HepG2 (cell line): Measurements from ENCODE around the gene MVP. TPM values are rescaled to one million over a fixed set of nuclear protein-coding genes. Genes with fewer than 3 reads are reported as not detected.

Experiments
- ATAD3A ChIP-seq: sonication (generic); formaldehyde crosslinking; IDR thresholded peaks from 2 replicates; pipeline ENCODE4 v1.4.0; 2020; ENCODE audit warnings: missing genetic modification reagents
- DDIT3 ChIP-seq: sonication (generic); formaldehyde crosslinking; IDR thresholded peaks from 2 replicates; pipeline ENCODE4 v1.4.0; 2020; ENCODE audit warnings: mild to moderate bottlenecking, missing genetic modification reagents
- FOXJ3 ChIP-seq: sonication (generic); formaldehyde crosslinking; IDR thresholded peaks from 2 replicates; pipeline ENCODE4 v1.4.0; 2020; ENCODE audit warnings: missing genetic modification reagents, mild to moderate bottlenecking, borderline replicate concordance
- FOXP1 ChIP-seq, 2 experiments: fragments of 450-650 bp in 1 of 2; IDR thresholded peaks; 2 replicates each; pipeline ENCODE4 v1.6.1; 2017 to 2018; ENCODE audit warnings: antibody characterized with exemption in 1 of 2
- HMG20B ChIP-seq: conservative IDR thresholded peaks from 2 replicates; pipeline ENCODE4 v1.6.1; 2016; ENCODE audit warnings: missing genetic modification reagents, missing compliant biosample characterization
- KAT8 ChIP-seq: IDR thresholded peaks from 2 replicates; pipeline ENCODE4 v1.6.1; 2016; ENCODE audit warnings: missing genetic modification reagents, missing compliant biosample characterization
- MBNL3 ChIP-seq: fragments of 250-450 bp; sonication (Bioruptor Pico); conservative IDR thresholded peaks from 2 replicates; pipeline ENCODE4 v1.8.0; 2022; ENCODE audit warnings: mild to moderate bottlenecking, inconsistent platforms
- MED8 ChIP-seq: sonication (generic); formaldehyde crosslinking; IDR thresholded peaks from 2 replicates; pipeline ENCODE4 v1.8.1; 2023; ENCODE audit warnings: mild to moderate bottlenecking, missing genetic modification reagents; ENCODE audit not compliant: insufficient replicate concordance
- MEF2D ChIP-seq: sonication (generic); formaldehyde crosslinking; IDR thresholded peaks from 2 replicates; pipeline ENCODE4 v1.5.1; 2020; ENCODE audit warnings: mild to moderate bottlenecking, missing genetic modification reagents
- MEIS2 ChIP-seq: sonication (generic); formaldehyde crosslinking; IDR thresholded peaks from 2 replicates; pipeline ENCODE4 v1.9.0; 2021; ENCODE audit warnings: mild to moderate bottlenecking, missing genetic modification reagents
- NFKB2 ChIP-seq: sonication (generic); formaldehyde crosslinking; IDR thresholded peaks from 2 replicates; pipeline ENCODE4 v1.4.0; 2020; ENCODE audit warnings: missing genetic modification reagents, borderline replicate concordance
- NFRKB ChIP-seq: fragments of 450-650 bp; IDR thresholded peaks from 2 replicates; pipeline ENCODE4 v1.6.1; 2017
- ONECUT2 ChIP-seq: sonication (generic); formaldehyde crosslinking; IDR thresholded peaks from 2 replicates; pipeline ENCODE4 v1.4.0; 2020; ENCODE audit warnings: missing genetic modification reagents
- POGZ ChIP-seq: sonication (generic); formaldehyde crosslinking; IDR thresholded peaks from 2 replicates; pipeline ENCODE4 v1.4.0; 2020; ENCODE audit warnings: mild to moderate bottlenecking, missing genetic modification reagents
- PRPF4 ChIP-seq: fragments of 200-400 bp; formaldehyde crosslinking; IDR thresholded peaks from 2 replicates; pipeline ENCODE4 v1.6.1; 2016; ENCODE audit warnings: low read length, low read depth; ENCODE audit not compliant: poor library complexity, severe bottlenecking
- RNF2 ChIP-seq: fragments of 450-650 bp; conservative IDR thresholded peaks from 2 replicates; pipeline ENCODE4 v1.6.1; 2016; ENCODE audit warnings: low read depth
- SMC3 ChIP-seq: IDR thresholded peaks from 2 replicates; pipeline ENCODE4 v1.6.1; 2011; ENCODE audit warnings: low read length, improper control_type of control experiment
- TAF1 ChIP-seq: sonication (generic); formaldehyde crosslinking; IDR thresholded peaks from 2 replicates; pipeline ENCODE4 v1.4.0; 2020; ENCODE audit warnings: missing genetic modification reagents
- ZBTB20 ChIP-seq: sonication (generic); formaldehyde crosslinking; IDR thresholded peaks from 2 replicates; pipeline ENCODE4 v1.8.1; 2023; ENCODE audit warnings: missing genetic modification reagents, low read depth, mild to moderate bottlenecking, borderline replicate concordance
- ZNF556 ChIP-seq: sonication (generic); formaldehyde crosslinking; IDR thresholded peaks from 2 replicates; pipeline ENCODE4 v1.4.0; 2020; ENCODE audit warnings: mild to moderate bottlenecking, missing genetic modification reagents, borderline replicate concordance
- ZSCAN20 ChIP-seq: sonication (generic); formaldehyde crosslinking; IDR thresholded peaks from 2 replicates; pipeline ENCODE4 v1.4.0; 2020; ENCODE audit warnings: missing genetic modification reagents, mild to moderate bottlenecking, borderline replicate concordance
- ZXDC ChIP-seq: sonication (generic); formaldehyde crosslinking; IDR thresholded peaks from 2 replicates; pipeline ENCODE4 v1.5.0; 2020; ENCODE audit warnings: mild to moderate bottlenecking, missing genetic modification reagents
- polyA plus RNA-seq, 8 experiments: library from polyadenylated mRNA; depleted of rRNA in 3 of 8; stranded (reverse) in 7 of 8; unstranded in 1 of 8; fragments of >200 nt; fragmentation: Illumina TruSeq in 4 of 8; extraction: Trizol in 4 of 8; gene quantifications; 2 replicates each; pipeline versions ENCODE4 v1.2.1 to v1.2.3, GENCODE V29; 2011 to 2016; ENCODE audit warnings: low read depth in 4 of 8, missing spikeins in 1 of 8, mixed read lengths in 1 of 8; ENCODE audit not compliant: insufficient read depth in 1 of 8
- total RNA-seq, 5 experiments: library from RNA; depleted of rRNA; stranded (reverse); fragments of >200 nt; fragmentation: Illumina TruSeq; extraction: Trizol; gene quantifications; 2 replicates each; pipeline ENCODE4 v1.2.3, GENCODE V29; 2016; ENCODE audit warnings: low read depth in 1 of 5
- TF ChIP-seq, protein P1 (sequence below): sonication (generic); formaldehyde crosslinking; IDR thresholded peaks from 2 replicates; pipeline ENCODE4 v1.4.0; 2020; ENCODE audit warnings: low read depth, mild to moderate bottlenecking, missing genetic modification reagents
- TF ChIP-seq, protein P2 (sequence below), 2 experiments: sonication (generic) in 1 of 2; formaldehyde crosslinking in 1 of 2; IDR thresholded peaks; 2 replicates each; pipeline versions ENCODE4 v1.5.1 to v1.6.1; 2011 to 2020; ENCODE audit warnings: borderline replicate concordance in 1 of 2, low read depth in 1 of 2, low read length in 1 of 2, mild to moderate bottlenecking in 1 of 2, missing genetic modification reagents in 1 of 2, moderate library complexity in 1 of 2

Gene MVP
- total and polyA plus RNA-seq, 2 of the 13 experiments (the other 11 are each of a cell fraction or from before 2014, with no cell fraction given), result 22.9 to 43.5 TPM

DNA sequence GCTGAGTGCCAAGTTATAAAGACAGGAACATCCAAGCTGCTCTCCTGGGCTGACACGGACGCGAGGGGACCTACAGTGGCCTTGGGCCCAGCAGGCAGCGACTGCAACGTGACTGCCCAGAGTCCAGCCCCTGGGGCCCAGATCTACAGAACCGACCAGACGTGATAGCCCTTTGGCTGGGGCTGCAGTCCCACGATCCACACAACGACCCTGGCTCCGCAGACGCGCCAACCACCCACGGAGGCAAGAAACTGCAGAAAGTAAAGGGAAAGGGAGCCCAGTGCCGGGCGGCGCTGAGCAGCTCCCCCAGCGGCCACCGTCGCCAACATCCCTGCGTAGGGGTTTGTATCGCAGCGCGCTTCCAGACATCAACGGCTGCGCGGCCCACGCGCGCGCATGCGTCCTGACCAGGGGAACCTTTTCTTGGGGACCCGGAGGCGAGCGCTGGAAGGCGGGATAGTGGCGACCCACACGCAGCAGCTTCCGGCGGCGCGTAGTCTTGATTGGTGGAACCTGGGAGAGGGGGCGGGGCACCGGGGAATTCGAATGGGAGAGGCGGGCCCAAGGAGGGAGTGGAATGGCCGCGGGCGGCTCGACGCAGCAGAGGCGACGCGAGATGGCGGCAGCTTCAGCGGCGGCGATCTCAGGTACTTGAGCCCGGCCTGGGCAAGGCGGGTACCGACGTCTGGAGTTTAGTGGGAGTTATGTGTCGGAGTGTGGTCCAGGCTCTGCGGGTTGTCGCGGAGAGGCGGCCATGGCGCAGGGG, 29.9 kb upstream of the MVP start, which contains the start of gene KIF22 (continued):
- TF ChIP-seq PRPF4, result no peak
- TF ChIP-seq, protein P1, sequence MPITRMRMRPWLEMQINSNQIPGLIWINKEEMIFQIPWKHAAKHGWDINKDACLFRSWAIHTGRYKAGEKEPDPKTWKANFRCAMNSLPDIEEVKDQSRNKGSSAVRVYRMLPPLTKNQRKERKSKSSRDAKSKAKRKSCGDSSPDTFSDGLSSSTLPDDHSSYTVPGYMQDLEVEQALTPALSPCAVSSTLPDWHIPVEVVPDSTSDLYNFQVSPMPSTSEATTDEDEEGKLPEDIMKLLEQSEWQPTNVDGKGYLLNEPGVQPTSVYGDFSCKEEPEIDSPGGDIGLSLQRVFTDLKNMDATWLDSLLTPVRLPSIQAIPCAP, result no peak
- TF ChIP-seq NFRKB, result no peak
- TF ChIP-seq MED8 (CRISPR knock-in tag), result peak; percentile 73
- TF ChIP-seq ZBTB20 (CRISPR knock-in tag), result peak; percentile 68; the same call in 1 of the 2 replicates
- TF ChIP-seq MEF2D (CRISPR knock-in tag), result peak; percentile 95
- 0 out of 2 replicates have a peak, but pooled peaks have one; percentile 57 for TF ChIP-seq NFKB2
- TF ChIP-seq DDIT3 (CRISPR knock-in tag), result no peak
- TF ChIP-seq MEIS2, result peak; percentile 61
- no peak; the same call in 1 of the 2 replicates for TF ChIP-seq ZNF556 (CRISPR knock-in tag)
- peak; percentile 96 for TF ChIP-seq KAT8 (CRISPR knock-in tag)
- no peak for TF ChIP-seq FOXP1 (IDR thresholded peaks at IDR 0.05)
- peak; percentile 28; the same call in 1 of the 2 replicates for TF ChIP-seq FOXP1 (CRISPR knock-in tag; IDR thresholded peaks at IDR 0.05)
- no peak for TF ChIP-seq MBNL3 (CRISPR knock-in tag)
- TF ChIP-seq TAF1 (CRISPR knock-in tag), result peak; percentile 90
- no peak for TF ChIP-seq ONECUT2 (CRISPR knock-in tag)
- TF ChIP-seq, protein P2, sequence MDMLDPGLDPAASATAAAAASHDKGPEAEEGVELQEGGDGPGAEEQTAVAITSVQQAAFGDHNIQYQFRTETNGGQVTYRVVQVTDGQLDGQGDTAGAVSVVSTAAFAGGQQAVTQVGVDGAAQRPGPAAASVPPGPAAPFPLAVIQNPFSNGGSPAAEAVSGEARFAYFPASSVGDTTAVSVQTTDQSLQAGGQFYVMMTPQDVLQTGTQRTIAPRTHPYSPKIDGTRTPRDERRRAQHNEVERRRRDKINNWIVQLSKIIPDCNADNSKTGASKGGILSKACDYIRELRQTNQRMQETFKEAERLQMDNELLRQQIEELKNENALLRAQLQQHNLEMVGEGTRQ (IDR thresholded peaks at IDR 0.05; ENCODE audit: low read depth, low read length), result no peak
- TF ChIP-seq, protein P2 (CRISPR knock-in tag; IDR thresholded peaks at IDR 0.05; ENCODE audit: borderline replicate concordance), result peak; percentile 24; the same call in 1 of the 2 replicates
- TF ChIP-seq RNF2, result peak; percentile 63; the same call in 1 of the 2 replicates
- no peak; the same call in 1 of the 2 replicates for TF ChIP-seq ZSCAN20
- peak; percentile 92 for TF ChIP-seq POGZ
- peak; percentile 38; the same call in 1 of the 2 replicates for TF ChIP-seq SMC3
- TF ChIP-seq ATAD3A, result no peak; the same call in 1 of the 2 replicates
- TF ChIP-seq FOXJ3 (CRISPR knock-in tag), result no peak
- TF ChIP-seq HMG20B (CRISPR knock-in tag), result no peak
- TF ChIP-seq ZXDC (CRISPR knock-in tag), result peak; percentile 72; the same call in 1 of the 2 replicates
